Measurements from ENCODE around the gene MCM9. TPM values are rescaled to one million over a fixed set of nuclear protein-coding genes. Genes with fewer than 3 reads are reported as not detected.
A peak's percentile ranks its signal among the peaks of the same experiment; 100 is the strongest.

The MCM9 gene
- total and polyA plus RNA-seq, 2 of the 13 experiments (the other 11 are each of a cell fraction or from before 2014, with no cell fraction given): 3.8 to 17.2 TPM

GRCh38 chr6:118933855-118934460 lies 1.0 kb downstream of the MCM9 start (continued):
- TF ChIP-seq NCOR1 (IDR thresholded peaks at IDR 0.05; ENCODE audit: borderline replicate concordance, low read length): 0 out of 2 replicates have a peak, but pooled peaks have one; percentile 18
- 0 out of 2 replicates have a peak, but pooled peaks have one; percentile 10 for TF ChIP-seq DNMT3B (CRISPR knock-in tag; conservative IDR thresholded peaks at IDR 0.05)
- TF ChIP-seq HDAC1 (CRISPR knock-in tag; IDR thresholded peaks at IDR 0.05): 0 out of 2 replicates have a peak, but pooled peaks have one; percentile 8
- no peak for TF ChIP-seq ZNF253 (CRISPR knock-in tag; IDR thresholded peaks at IDR 0.05; ENCODE audit: borderline replicate concordance)
- TF ChIP-seq AHDC1 (CRISPR knock-in tag; IDR thresholded peaks at IDR 0.05; ENCODE audit: borderline replicate concordance): peak; percentile 33; the same call in 1 of the 2 replicates
- 0 out of 2 replicates have a peak, but pooled peaks have one; percentile 53 for TF ChIP-seq ZFP82 (CRISPR knock-in tag; IDR thresholded peaks at IDR 0.05; ENCODE audit: borderline replicate concordance)
- 0 out of 2 replicates have a peak, but pooled peaks have one; percentile 10 for TF ChIP-seq SNAI1 (CRISPR knock-in tag; IDR thresholded peaks at IDR 0.05; ENCODE audit: borderline replicate concordance)
